ENCODE measurements around the gene FOCAD. TPM values are rescaled to one million over a fixed set of nuclear protein-coding genes. Genes with fewer than 3 reads are reported as not detected.

Gene FOCAD
- total RNA-seq, 1 donor from 2014 or later, result 28.7 TPM

GRCh38 chr9:21027295-21027694, 343.2 kb downstream of the FOCAD start:
- DNase-seq (no peak), ATAC-seq (ENCODE audit: poor library complexity) (no peak)
- intact Hi-C loops (cut with DNase I), result no loop called here

- DNase-seq (no peak), ATAC-seq (ENCODE audit: poor library complexity) (no peak)
- intact Hi-C loops (cut with DNase I), result no loop called here
Measured at GRCh38 chr9:21028466-21028865, 344.4 kb downstream of the FOCAD start.

- no peak for DNase-seq
- intact Hi-C loops (cut with DNase I), result no loop called here
- ATAC-seq (ENCODE audit: poor library complexity), result no peak
Measured at GRCh38 chr9:21029661-21030060, 345.6 kb downstream of the FOCAD start.

GRCh38 chr9:21030389-21031035, 346.5 kb downstream of the FOCAD start:
- intact Hi-C loops (cut with DNase I), result no loop called here
- DNase-seq (no peak), ATAC-seq (ENCODE audit: poor library complexity) (peak; percentile 61)

GRCh38 chr9:21031091-21031807, 347.2 kb downstream of the FOCAD start, which contains the start of gene HACD4:
Gene HACD4 (minus strand): TSS chr9:21031640. CDS start chr9:21031590, 50 bp downstream.
- ATAC-seq (ENCODE audit: poor library complexity) (peak; percentile 95), DNase-seq (peak; percentile 75)
- intact Hi-C loops (cut with DNase I), result no loop called here

- ATAC-seq (ENCODE audit: poor library complexity) (no peak), DNase-seq (no peak)
- intact Hi-C loops (cut with DNase I), result no loop called here
Measured at GRCh38 chr9:21031808-21032183, 347.7 kb downstream of the FOCAD start.

GRCh38 chr9:21037278-21037677, 353.2 kb downstream of the FOCAD start:
- no peak for ATAC-seq (ENCODE audit: poor library complexity)
- intact Hi-C loops (cut with DNase I), result no loop called here
- DNase-seq, result no peak

- intact Hi-C loops (cut with DNase I), result no loop called here
- ATAC-seq (ENCODE audit: poor library complexity) (no peak), DNase-seq (no peak)
Measured at GRCh38 chr9:21039302-21039701, 355.2 kb downstream of the FOCAD start.

- intact Hi-C loops (cut with DNase I), result no loop called here
- ATAC-seq (ENCODE audit: poor library complexity) (no peak), DNase-seq (no peak)
Measured at GRCh38 chr9:21042466-21042865, 358.4 kb downstream of the FOCAD start.

- intact Hi-C loops (cut with DNase I), result no loop called here
- ATAC-seq (ENCODE audit: poor library complexity), result no peak
- DNase-seq, result no peak
Measured at GRCh38 chr9:21043841-21044240, 359.8 kb downstream of the FOCAD start.

Small RNAs within 50 kb of the gene (microRNA-seq; reads per million reads assigned to microRNA genes)
- 101 reads per million, percentile 52 among the genes with 10 or more reads in this experiment for gene MIR491

Other genes starting within 250 kb of the FOCAD start
- gene MLLT3, start 61.8 kb upstream of the FOCAD start, total RNA-seq, result 11.4 TPM